Nephron (organoid): ENCODE measurements around the gene CYP51A1.
"Not testable (repeated sequence)": the region's sequence is repeated elsewhere in the genome, so short reads cannot be mapped to it uniquely, and the experiment has no call there.

Experiments
- H3K27ac Mint-ChIP-seq, 3 experiments: 2 replicates each; pipeline ENCODE4 v1.8.0; 2020; ENCODE audit warnings: mixed read lengths in 3 of 3, mild to moderate bottlenecking in 2 of 3, moderate library complexity in 1 of 3
- H3K27me3 Mint-ChIP-seq: 2 replicates; pipeline ENCODE4 v1.8.0; 2021; ENCODE audit warnings: low read depth, mild to moderate bottlenecking, moderate library complexity, mixed read lengths
- H3K36me3 Mint-ChIP-seq: 2 replicates; pipeline ENCODE4 v1.8.0; 2020; ENCODE audit warnings: low read depth, mixed read lengths
- H3K4me1 Mint-ChIP-seq: 2 replicates; pipeline ENCODE4 v1.8.0; 2020; ENCODE audit warnings: mixed read lengths
- H3K4me3 Mint-ChIP-seq, 3 experiments: 2 replicates each; pipeline ENCODE4 v1.8.0; 2020; ENCODE audit warnings: mild to moderate bottlenecking in 3 of 3, mixed read lengths in 3 of 3, moderate library complexity in 2 of 3
- H3K9me3 Mint-ChIP-seq: 2 replicates; pipeline ENCODE4 v1.8.0; 2020; ENCODE audit warnings: mixed read lengths
- TF ChIP-seq, protein P1 (sequence below), 3 experiments: fragments of 200-600 bp; sonication (generic); IDR thresholded peaks; one replicate each; pipeline ENCODE4 v1.5.0; 2021; ENCODE audit warnings: antibody characterized with exemption in 3 of 3; ENCODE audit not compliant: unreplicated experiment in 3 of 3

The CYP51A1 gene

DNA sequence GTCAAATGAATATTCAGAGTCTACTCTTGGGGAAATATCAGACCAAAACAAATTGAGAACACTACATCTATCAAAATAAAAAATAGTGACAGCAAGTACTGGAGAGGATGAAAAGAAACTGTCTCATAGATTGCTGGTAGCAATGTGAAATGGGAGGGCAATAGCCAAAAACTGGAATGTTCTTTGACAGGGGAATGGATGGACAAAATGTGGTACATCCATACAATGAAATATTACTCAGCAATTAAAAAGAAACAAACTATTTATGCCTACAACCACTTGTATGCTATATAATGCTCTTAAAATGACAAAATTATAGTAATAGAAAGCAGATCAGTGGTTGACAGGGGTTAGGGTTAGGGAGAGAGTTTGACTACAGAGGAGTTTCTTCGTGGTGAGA is 46.0 kb downstream of the CYP51A1 start:
- H3K9me3 Mint-ChIP-seq = peaks cover 29% of the 10 kb centered on the region
- peaks cover 86% of the 10 kb centered on the region for H3K36me3 Mint-ChIP-seq
- no peaks in the 10 kb centered on the region for H3K4me1 Mint-ChIP-seq
- H3K27ac Mint-ChIP-seq = no peak overlapping the region
- TF ChIP-seq, protein P1, sequence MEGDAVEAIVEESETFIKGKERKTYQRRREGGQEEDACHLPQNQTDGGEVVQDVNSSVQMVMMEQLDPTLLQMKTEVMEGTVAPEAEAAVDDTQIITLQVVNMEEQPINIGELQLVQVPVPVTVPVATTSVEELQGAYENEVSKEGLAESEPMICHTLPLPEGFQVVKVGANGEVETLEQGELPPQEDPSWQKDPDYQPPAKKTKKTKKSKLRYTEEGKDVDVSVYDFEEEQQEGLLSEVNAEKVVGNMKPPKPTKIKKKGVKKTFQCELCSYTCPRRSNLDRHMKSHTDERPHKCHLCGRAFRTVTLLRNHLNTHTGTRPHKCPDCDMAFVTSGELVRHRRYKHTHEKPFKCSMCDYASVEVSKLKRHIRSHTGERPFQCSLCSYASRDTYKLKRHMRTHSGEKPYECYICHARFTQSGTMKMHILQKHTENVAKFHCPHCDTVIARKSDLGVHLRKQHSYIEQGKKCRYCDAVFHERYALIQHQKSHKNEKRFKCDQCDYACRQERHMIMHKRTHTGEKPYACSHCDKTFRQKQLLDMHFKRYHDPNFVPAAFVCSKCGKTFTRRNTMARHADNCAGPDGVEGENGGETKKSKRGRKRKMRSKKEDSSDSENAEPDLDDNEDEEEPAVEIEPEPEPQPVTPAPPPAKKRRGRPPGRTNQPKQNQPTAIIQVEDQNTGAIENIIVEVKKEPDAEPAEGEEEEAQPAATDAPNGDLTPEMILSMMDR (IDR thresholded peaks at IDR 0.05; ENCODE audit: unreplicated experiment in 3 of 3) = no peak
- no peaks in the 10 kb centered on the region for H3K27me3 Mint-ChIP-seq
- no peak overlapping the region for H3K4me3 Mint-ChIP-seq

DNA sequence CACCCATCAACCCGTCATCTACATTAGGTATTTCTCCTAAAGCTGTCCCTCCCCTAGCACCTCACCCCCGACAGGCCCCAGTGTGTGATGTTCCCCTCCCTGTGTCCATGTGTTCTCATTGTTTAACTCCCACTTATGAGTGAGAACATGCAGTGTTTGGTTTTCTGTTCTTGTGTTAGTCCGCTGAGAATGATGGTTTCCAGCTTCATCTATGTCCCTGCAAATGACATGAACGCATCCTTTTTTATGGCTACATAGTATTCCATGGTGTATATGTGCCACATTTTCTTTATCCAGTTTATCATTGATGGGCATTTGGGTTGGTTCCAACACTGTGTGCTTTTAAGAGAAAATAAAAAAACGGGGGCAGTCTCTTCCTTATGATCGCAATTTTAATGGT is 50.4 kb downstream of the CYP51A1 start:
- H3K9me3 Mint-ChIP-seq = peaks cover 24% of the 10 kb centered on the region
- H3K36me3 Mint-ChIP-seq = peaks cover 81% of the 10 kb centered on the region
- not testable (repeated sequence) for H3K4me1 Mint-ChIP-seq, H3K27me3 Mint-ChIP-seq, H3K27ac Mint-ChIP-seq, H3K4me3 Mint-ChIP-seq

DNA sequence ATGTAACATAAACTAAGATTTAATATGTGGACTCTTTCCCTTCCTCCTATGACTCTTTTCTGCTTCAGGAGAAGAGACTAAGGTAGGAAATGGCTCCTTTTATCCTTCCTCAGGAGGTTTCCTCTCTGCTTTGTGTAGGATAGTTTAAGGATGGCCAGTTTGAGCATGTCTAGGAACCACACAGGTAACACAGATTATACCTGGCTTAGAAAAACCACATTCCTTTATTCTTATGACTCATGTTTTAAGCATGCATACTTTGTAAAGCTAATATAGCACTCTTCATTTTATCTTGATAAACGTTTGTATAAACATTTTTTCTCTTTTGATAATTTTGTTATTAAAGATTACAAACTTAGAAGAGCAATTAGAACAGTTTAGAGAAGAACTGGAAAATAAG is 57.8 kb downstream of the CYP51A1 start:
- no peak overlapping the region for H3K27ac Mint-ChIP-seq
- H3K36me3 Mint-ChIP-seq = peaks cover 71% of the 10 kb centered on the region
- no peak overlapping the region for H3K4me3 Mint-ChIP-seq
- TF ChIP-seq, protein P1 (IDR thresholded peaks at IDR 0.05; ENCODE audit: unreplicated experiment in 3 of 3) = no peak
- H3K27me3 Mint-ChIP-seq = no peaks in the 10 kb centered on the region
- H3K4me1 Mint-ChIP-seq = no peaks in the 10 kb centered on the region
- H3K9me3 Mint-ChIP-seq = no peaks in the 10 kb centered on the region

DNA sequence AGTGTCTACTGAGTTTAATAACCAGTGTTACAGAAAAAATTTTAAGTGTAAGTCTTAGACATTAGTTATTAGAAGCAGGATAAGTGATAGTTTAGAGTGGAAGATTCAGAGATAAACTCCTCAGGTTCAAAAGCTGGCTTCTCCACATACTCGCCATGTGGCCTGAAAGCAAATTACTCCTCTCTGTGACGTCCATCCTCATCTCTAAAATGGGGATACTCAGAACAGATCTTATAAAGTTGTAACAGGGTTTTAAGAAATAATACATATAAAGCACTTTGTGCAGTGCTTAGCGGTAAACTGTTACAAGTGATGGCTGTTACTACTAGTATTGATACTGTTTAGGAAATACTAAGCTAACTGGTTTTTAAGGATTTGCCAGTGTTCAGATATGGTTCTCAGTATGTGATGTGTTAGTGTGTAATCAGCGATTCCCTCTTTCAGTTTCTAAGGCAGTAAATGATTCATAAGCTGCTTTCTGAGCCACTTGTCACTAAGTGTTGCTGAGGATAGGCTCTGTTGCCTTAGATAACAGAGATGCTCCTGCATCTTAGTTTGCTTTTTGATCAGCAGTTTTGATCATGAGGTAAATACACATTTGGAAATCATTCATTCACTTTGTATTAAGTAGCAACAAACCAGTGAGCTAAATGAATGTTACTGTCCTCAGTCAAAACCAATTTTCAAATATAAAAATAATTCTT is 58.7 kb downstream of the CYP51A1 start:
- Mint-ChIP-seq H3K4me1 (no peaks in the 10 kb centered on the region), H3K4me3 (no peak overlapping the region), H3K9me3 (no peaks in the 10 kb centered on the region), H3K36me3 (peaks cover 73% of the 10 kb centered on the region), H3K27ac (no peak overlapping the region), H3K27me3 (no peaks in the 10 kb centered on the region)
- TF ChIP-seq, protein P1 (IDR thresholded peaks at IDR 0.05; ENCODE audit: unreplicated experiment in 3 of 3) = no peak

DNA sequence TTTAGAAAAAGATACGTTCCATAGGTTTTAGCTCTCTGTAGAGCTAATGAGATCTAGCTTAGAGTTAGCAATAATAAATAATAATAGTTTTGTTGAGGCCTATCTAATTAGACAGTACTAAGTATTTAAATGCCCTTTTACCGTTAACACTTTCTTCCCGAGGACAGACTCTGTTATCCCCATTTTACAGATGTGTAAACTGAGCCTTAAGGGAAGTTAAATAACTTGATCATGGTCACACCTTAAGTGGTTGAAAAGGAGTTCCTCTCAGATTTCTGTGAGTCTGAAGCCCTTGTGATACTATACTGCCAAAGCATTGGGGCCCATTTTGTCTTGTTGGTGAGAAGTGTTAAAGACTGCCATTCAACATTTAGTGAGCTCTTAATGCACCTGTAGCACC is 61.6 kb downstream of the CYP51A1 start:
- H3K27me3 Mint-ChIP-seq = no peaks in the 10 kb centered on the region
- no peak overlapping the region for H3K4me3 Mint-ChIP-seq
- TF ChIP-seq, protein P1 (IDR thresholded peaks at IDR 0.05; ENCODE audit: unreplicated experiment in 3 of 3) = no peak
- no peak overlapping the region for H3K27ac Mint-ChIP-seq
- H3K36me3 Mint-ChIP-seq = peaks cover 68% of the 10 kb centered on the region
- no peaks in the 10 kb centered on the region for H3K9me3 Mint-ChIP-seq
- no peaks in the 10 kb centered on the region for H3K4me1 Mint-ChIP-seq

DNA sequence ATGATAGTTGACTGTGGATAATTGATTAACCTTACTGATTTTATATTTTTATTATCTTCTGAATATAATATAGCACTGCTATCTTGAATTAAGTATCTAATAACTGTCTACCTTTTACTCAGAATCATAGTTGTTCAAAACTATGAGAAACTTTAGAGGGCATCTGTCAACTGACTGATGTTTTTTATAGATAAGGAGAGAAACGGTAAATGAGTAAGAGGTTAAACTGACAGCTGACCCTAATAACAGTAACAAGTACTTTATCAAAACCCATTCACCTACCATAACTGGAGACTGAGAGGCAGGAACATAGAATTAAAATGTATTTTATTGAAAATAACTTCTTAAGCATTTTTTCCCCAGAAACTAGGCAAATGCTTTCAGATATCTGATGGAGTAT is 62.2 kb downstream of the CYP51A1 start:
- no peaks in the 10 kb centered on the region for H3K4me1 Mint-ChIP-seq
- TF ChIP-seq, protein P1 (IDR thresholded peaks at IDR 0.05; ENCODE audit: unreplicated experiment in 3 of 3) = no peak
- H3K27ac Mint-ChIP-seq = no peak overlapping the region
- no peaks in the 10 kb centered on the region for H3K9me3 Mint-ChIP-seq
- no peak overlapping the region for H3K4me3 Mint-ChIP-seq
- peaks cover 68% of the 10 kb centered on the region for H3K36me3 Mint-ChIP-seq
- no peaks in the 10 kb centered on the region for H3K27me3 Mint-ChIP-seq
